Keratinocyte (primary cell): ENCODE data around the gene IGSF9. TPM values are rescaled to one million over a fixed set of nuclear protein-coding genes. Genes with fewer than 3 reads are reported as not detected.

Experiments used
- DNase-seq: peaks from one replicate; pipeline ENCODE4 v3.0.0-alpha.2; 2011; ENCODE audit warnings: low read depth, missing footprints, low spot score
- FAIRE-seq: peaks from 2 replicates; lab custom pipeline; 2011; peaks lifted over from hg19 to GRCh38; lab: Jason Lieb, UNC
- H2AFZ ChIP-seq: 2 replicates; pipeline ENCODE4 v1.6.0; 2012; ENCODE audit warnings: low read length, control low read depth, inconsistent platforms; ENCODE audit not compliant: control insufficient read depth
- H3K27ac ChIP-seq: 2 replicates; pipeline ENCODE4 v1.5.1; 2011; ENCODE audit warnings: low read length; ENCODE audit not compliant: control insufficient read depth, insufficient read depth
- H3K27me3 ChIP-seq: 3 replicates; pipeline ENCODE4 v1.6.0; 2011; ENCODE audit warnings: low read length; ENCODE audit not compliant: control insufficient read depth, insufficient read depth; ENCODE audit errors: extremely low read depth
- H3K36me3 ChIP-seq, 2 experiments: 2 replicates in 1 of 2; 3 replicates in 1 of 2; pipeline ENCODE4 v1.5.1; 2011; ENCODE audit warnings: low read length in 2 of 2, mild to moderate bottlenecking in 1 of 2; ENCODE audit not compliant: control insufficient read depth in 2 of 2, insufficient read depth in 2 of 2; ENCODE audit errors: extremely low read depth in 1 of 2
- H3K4me1 ChIP-seq: 3 replicates; pipeline ENCODE4 v1.5.1; 2011; ENCODE audit warnings: low read length; ENCODE audit not compliant: control insufficient read depth, insufficient read depth; ENCODE audit errors: extremely low read depth
- H3K4me2 ChIP-seq: 3 replicates; pipeline ENCODE4 v1.6.0; 2011; ENCODE audit warnings: low read depth, low read length; ENCODE audit not compliant: control insufficient read depth, insufficient read depth; ENCODE audit errors: extremely low read depth
- H3K4me3 ChIP-seq, 3 experiments: fragments of 200-600 bp in 1 of 3; sonication (generic) in 1 of 3; 2 replicates in 2 of 3; 3 replicates in 1 of 3; pipeline ENCODE4 v1.5.1; 2011 to 2016; ENCODE audit warnings: low read length in 3 of 3, mild to moderate bottlenecking in 3 of 3, control low read depth in 2 of 3, inconsistent platforms in 1 of 3, low read depth in 1 of 3, mixed read lengths in 1 of 3, mixed run types in 1 of 3, moderate library complexity in 1 of 3; ENCODE audit not compliant: control insufficient read depth in 2 of 3, insufficient read depth in 2 of 3; ENCODE audit errors: extremely low read depth in 1 of 3
- H3K79me2 ChIP-seq: 2 replicates; pipeline ENCODE4 v1.6.0; 2012; ENCODE audit warnings: low read length; ENCODE audit not compliant: control insufficient read depth, insufficient read depth
- H3K9ac ChIP-seq: 3 replicates; pipeline ENCODE4 v1.6.0; 2011; ENCODE audit warnings: low read length; ENCODE audit not compliant: control insufficient read depth, insufficient read depth; ENCODE audit errors: extremely low read depth
- H3K9me1 ChIP-seq: 3 replicates; pipeline ENCODE4 v1.6.0; 2011; ENCODE audit warnings: low read length; ENCODE audit not compliant: control insufficient read depth, insufficient read depth; ENCODE audit errors: extremely low read depth
- H3K9me3 ChIP-seq: 2 replicates; pipeline ENCODE4 v1.5.1; 2012; ENCODE audit warnings: low read depth, low read length; ENCODE audit not compliant: control insufficient read depth
- H4K20me1 ChIP-seq: 3 replicates; pipeline ENCODE4 v1.6.0; 2011; ENCODE audit warnings: low read length; ENCODE audit not compliant: control insufficient read depth, insufficient read depth; ENCODE audit errors: extremely low read depth
- CTCF ChIP-seq, 3 experiments: IDR thresholded peaks in 1 of 3; conservative IDR thresholded peaks in 1 of 3; optimal IDR thresholded peaks in 1 of 3; 2 replicates in 2 of 3; 3 replicates in 1 of 3; pipeline versions ENCODE3 to v1.5.1; 2011; ENCODE audit warnings: low read length in 3 of 3, mild to moderate bottlenecking in 3 of 3, moderate library complexity in 2 of 3, control low read depth in 1 of 3, inconsistent platforms in 1 of 3; ENCODE audit not compliant: insufficient read depth in 2 of 3; ENCODE audit errors: extremely low read depth in 1 of 3
- EZH2 ChIP-seq: IDR thresholded peaks from one replicate; pipeline ENCODE4 v1.6.1; 2012; ENCODE audit warnings: inconsistent platforms, mild to moderate bottlenecking, low read length, moderate library complexity
- dilution Hi-C: fragments of 300-500 bp; cut with MboI; formaldehyde crosslinking; loops from one replicate; pipeline ENCODE4 v1.7.0; 2020; ENCODE audit warnings: low sequenced_read_pairs; ENCODE audit not compliant: extremely low pct_ligation_motif_present
- polyA plus RNA-seq, 5 experiments: library from polyadenylated mRNA; depleted of rRNA in 3 of 5; stranded (reverse) in 3 of 5; stranded (forward) in 1 of 5; unstranded in 1 of 5; fragments of >200 nt; gene quantifications; 1 replicate in 1 of 5; 2 replicates in 3 of 5; 3 replicates in 1 of 5; pipeline versions ENCODE4 v1.2.1 to v1.2.3, GENCODE V29; 2011 to 2012; ENCODE audit warnings: missing spikeins in 2 of 5, low read depth in 1 of 5, low replicate concordance in 1 of 5

Gene IGSF9
- polyA plus RNA-seq, 1 donor (not counting 4 experiments of a cell fraction or from before 2014, with no cell fraction given) = 4.2 TPM

GRCh38 chr1:159881622-159882526 lies 63.5 kb downstream of the IGSF9 start:
- peak overlapping the region in 1 of 3 experiments; percentile 17 for H3K4me3 ChIP-seq
- dilution Hi-C loops = no loop called here
- FAIRE-seq = peak; percentile 100

GRCh38 chr1:159880430-159880829 lies 65.0 kb downstream of the IGSF9 start:
- FAIRE-seq (no peak), DNase-seq (no peak)
- no peaks in the 10 kb centered on the region for H3K9me3 ChIP-seq
- no peaks in the 10 kb centered on the region for H3K79me2 ChIP-seq
- H3K27ac ChIP-seq = peak overlapping the region; percentile 48
- no peaks in the 10 kb centered on the region for H3K27me3 ChIP-seq
- H3K9ac ChIP-seq = no peak overlapping the region
- H2AFZ ChIP-seq = peak overlapping the region; percentile 32
- dilution Hi-C loops = no loop called here
- peak overlapping the region; percentile 73 for H3K4me2 ChIP-seq
- H3K4me3 ChIP-seq = peak overlapping the region in 1 of 3 experiments; percentile 6
- H3K9me1 ChIP-seq = no peaks in the 10 kb centered on the region
- peaks cover 39% of the 10 kb centered on the region for H3K4me1 ChIP-seq
- H3K36me3 ChIP-seq = no peaks in the 10 kb centered on the region
- TF ChIP-seq EZH2 (no peak), CTCF (optimal IDR thresholded peaks at IDR 0.05 in 1 of 3, IDR thresholded peaks at IDR 0.05 in 1 of 3, conservative IDR thresholded peaks at IDR 0.05 in 1 of 3; ENCODE audit: extremely low read depth in 1 of 3, insufficient read depth in 2 of 3, low read length in 3 of 3) (no peak)
- H4K20me1 ChIP-seq = no peaks in the 10 kb centered on the region

More at GRCh38 chr1:159881622-159882526, 63.5 kb downstream of the IGSF9 start:
- DNase-seq = peak; percentile 100
- no peaks in the 10 kb centered on the region for H3K9me1 ChIP-seq
- no peaks in the 10 kb centered on the region for H3K36me3 ChIP-seq
- H3K27ac ChIP-seq = peak overlapping the region; percentile 67
- no peaks in the 10 kb centered on the region for H3K9me3 ChIP-seq
- TF ChIP-seq CTCF (optimal IDR thresholded peaks at IDR 0.05 in 1 of 3, IDR thresholded peaks at IDR 0.05 in 1 of 3, conservative IDR thresholded peaks at IDR 0.05 in 1 of 3; ENCODE audit: extremely low read depth in 1 of 3, insufficient read depth in 2 of 3, low read length in 3 of 3) (no peak), EZH2 (no peak)
- peak overlapping the region; percentile 68 for H3K4me2 ChIP-seq
- H3K9ac ChIP-seq = no peak overlapping the region
- no peaks in the 10 kb centered on the region for H4K20me1 ChIP-seq
- H3K4me1 ChIP-seq = peaks cover 39% of the 10 kb centered on the region
- no peaks in the 10 kb centered on the region for H3K27me3 ChIP-seq
- peak overlapping the region; percentile 41 for H2AFZ ChIP-seq
- H3K79me2 ChIP-seq = no peaks in the 10 kb centered on the region
